ENCODE data around the gene NHEJ1. TPM values are rescaled to one million over a fixed set of nuclear protein-coding genes. Genes with fewer than 3 reads are reported as not detected.

Gene NHEJ1
- total RNA-seq, 1 experiment from 2014 or later, result 20.8 TPM

- no peaks in the 10 kb centered on the region for H3K27me3 ChIP-seq (ENCODE audit: insufficient read depth, low read length)
- WGBS (ENCODE audit: extremely low coverage, insufficient read length, low lambda C conversion rate), result no CpG with 5 or more reads among the region's 23 CpGs
Observed at GRCh38 chr2:219032051-219032745, 128.4 kb downstream of the NHEJ1 start.

More at GRCh38 chr2:219032051-219032745, 128.4 kb downstream of the NHEJ1 start:
- Histone ChIP-seq H3K4me2 (ENCODE audit: insufficient read depth, insufficient read length, low read length) (no peak overlapping the region), H3K79me1 (ENCODE audit: insufficient read depth, low read depth, low read length, poor library complexity, severe bottlenecking) (no peaks in the 10 kb centered on the region), H2AK5ac (ENCODE audit: insufficient read length, low read length) (no peak overlapping the region), H3K9ac (ENCODE audit: extremely low read depth, insufficient read length, low read length) (no peak overlapping the region), H3K79me2 (ENCODE audit: insufficient read depth, low read length) (no peaks in the 10 kb centered on the region), H4K5ac (ENCODE audit: insufficient read length, low read depth, low read length) (no peak overlapping the region), H3K27ac (ENCODE audit: insufficient read length, low read depth, low read length) (no peak overlapping the region), H3K56ac (ENCODE audit: insufficient read length, low read depth, low read length) (no peak overlapping the region), H3K23me2 (ENCODE audit: insufficient read length, low read depth, low read length, poor library complexity, severe bottlenecking) (no peaks in the 10 kb centered on the region), H3K18ac (ENCODE audit: insufficient read length, low read depth, low read length) (no peak overlapping the region), H3K23ac (ENCODE audit: insufficient read length, low read depth, low read length) (no peak overlapping the region), H3K9me3 (ENCODE audit: control insufficient read depth, low read depth, low read length) (no peaks in the 10 kb centered on the region), H3T11ph (ENCODE audit: low read length) (no peak overlapping the region), H3K14ac (ENCODE audit: insufficient read depth, low read length) (no peak overlapping the region), H2AFZ (ENCODE audit: low read length) (no peak overlapping the region), H4K20me1 (ENCODE audit: control insufficient read depth, insufficient read depth, insufficient read length) (no peaks in the 10 kb centered on the region), H4K8ac (replicated peaks; ENCODE audit: insufficient read length, low read depth, low read length) (no peak overlapping the region), H3K4ac (ENCODE audit: low read depth, low read length) (no peak overlapping the region), H4K91ac (ENCODE audit: insufficient read length, low read depth, low read length) (no peak overlapping the region), H2BK12ac (ENCODE audit: insufficient read length, low read depth, low read length) (no peak overlapping the region), H2BK120ac (ENCODE audit: low read depth, low read length, poor library complexity, severe bottlenecking) (no peak overlapping the region), H2BK15ac (ENCODE audit: low read depth, low read length) (no peak overlapping the region), H3K4me1 (ENCODE audit: insufficient read depth, low read length) (no peaks in the 10 kb centered on the region), H2BK20ac (ENCODE audit: low read depth, low read length, poor library complexity, severe bottlenecking) (no peak overlapping the region), H2BK5ac (ENCODE audit: insufficient read length, low read length) (no peak overlapping the region)
- no peak overlapping the region for H3K4me3 Mint-ChIP-seq
- peaks cover 4% of the 10 kb centered on the region in 2 experiments for H3K4me1 Mint-ChIP-seq
- TF ChIP-seq CTCF (conservative IDR thresholded peaks at IDR 0.05), result no peak
- no peaks in the 10 kb centered on the region for H3K36me3 Mint-ChIP-seq (ENCODE audit: insufficient read depth in 1 of 3, low read depth in 3 of 3)
- no peak for DNase-seq
- H3K27me3 Mint-ChIP-seq (ENCODE audit: low read depth), result peaks cover 35% of the 10 kb centered on the region
- H3K9me3 Mint-ChIP-seq, result no peaks in the 10 kb centered on the region
- H3K27ac Mint-ChIP-seq, result no peak overlapping the region; a peak in 1 of 7 replicates

Data from H9 (cell line).